Measurements from ENCODE around the gene ERBB2.
"Not testable (repeated sequence)": the region's sequence is repeated elsewhere in the genome, so short reads cannot be mapped to it uniquely, and the experiment has no call there.

Gene ERBB2

DNA sequence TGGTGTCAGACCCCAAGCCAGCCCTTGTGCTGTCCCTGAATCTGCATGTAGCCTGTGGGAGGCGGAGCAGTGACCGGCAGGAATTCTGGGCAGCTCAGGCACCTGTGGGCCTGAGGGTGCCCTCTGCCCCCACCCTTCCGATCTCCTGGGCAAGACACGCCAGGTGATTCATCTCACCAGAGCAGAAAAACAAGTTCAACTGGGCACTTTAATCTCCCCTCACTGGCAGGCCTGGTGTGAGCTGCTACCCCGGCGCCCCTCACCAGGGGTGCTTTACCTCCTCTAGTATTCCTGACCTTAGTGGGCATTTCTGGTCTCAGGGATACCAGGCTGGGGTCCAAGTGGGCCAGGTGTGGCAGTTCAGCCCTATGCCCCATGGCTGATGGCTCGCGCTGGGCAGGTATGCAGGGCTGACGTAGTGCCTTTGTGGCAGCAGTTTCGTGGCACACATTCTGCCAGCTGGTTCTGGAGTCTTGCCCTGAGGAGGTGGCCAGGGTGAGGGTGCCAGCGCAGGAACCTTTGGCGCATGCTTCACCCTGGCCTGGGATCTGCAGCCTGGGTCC lies 6.0 kb downstream of the ERBB2 start:
- FAIRE-seq, result no peak

GRCh38 chr17:39706383-39706782 lies 6.5 kb downstream of the ERBB2 start:
- FAIRE-seq, result no peak

DNA sequence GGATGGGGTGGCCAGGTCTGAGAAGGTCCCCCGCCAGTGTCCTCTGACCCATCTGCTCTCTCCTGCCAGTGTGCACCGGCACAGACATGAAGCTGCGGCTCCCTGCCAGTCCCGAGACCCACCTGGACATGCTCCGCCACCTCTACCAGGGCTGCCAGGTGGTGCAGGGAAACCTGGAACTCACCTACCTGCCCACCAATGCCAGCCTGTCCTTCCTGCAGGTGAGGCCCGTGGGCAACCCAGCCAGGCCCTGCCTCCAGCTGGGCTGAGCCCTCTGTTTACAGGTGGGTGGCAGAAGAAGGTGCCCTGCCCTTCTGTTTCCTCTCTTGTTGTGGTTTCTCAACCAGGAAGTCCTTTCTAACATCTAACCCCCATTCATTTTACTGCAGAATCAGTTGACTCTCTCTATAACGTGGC lies 7.1 kb downstream of the ERBB2 start:
- no peak for FAIRE-seq

GRCh38 chr17:39709319-39709997 lies 9.6 kb downstream of the ERBB2 start:
- no peak for FAIRE-seq

- no peak for FAIRE-seq
These were observed 10.4 kb downstream of the ERBB2 start for GRCh38 chr17:39709998-39710964.

GRCh38 chr17:39711071-39711470 lies 11.2 kb downstream of the ERBB2 start:
- FAIRE-seq, result not testable (repeated sequence)

DNA sequence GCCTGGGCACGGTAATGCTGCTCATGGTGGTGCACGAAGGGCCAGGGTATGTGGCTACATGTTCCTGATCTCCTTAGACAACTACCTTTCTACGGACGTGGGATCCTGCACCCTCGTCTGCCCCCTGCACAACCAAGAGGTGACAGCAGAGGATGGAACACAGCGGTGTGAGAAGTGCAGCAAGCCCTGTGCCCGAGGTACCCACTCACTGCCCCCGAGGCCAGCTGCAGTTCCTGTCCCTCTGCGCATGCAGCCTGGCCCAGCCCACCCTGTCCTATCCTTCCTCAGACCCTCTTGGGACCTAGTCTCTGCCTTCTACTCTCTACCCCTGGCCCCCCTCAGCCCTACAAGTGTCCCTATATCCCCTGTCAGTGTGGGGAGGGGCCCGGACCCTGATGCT lies 12.0 kb downstream of the ERBB2 start:
- no peak for FAIRE-seq

DNA sequence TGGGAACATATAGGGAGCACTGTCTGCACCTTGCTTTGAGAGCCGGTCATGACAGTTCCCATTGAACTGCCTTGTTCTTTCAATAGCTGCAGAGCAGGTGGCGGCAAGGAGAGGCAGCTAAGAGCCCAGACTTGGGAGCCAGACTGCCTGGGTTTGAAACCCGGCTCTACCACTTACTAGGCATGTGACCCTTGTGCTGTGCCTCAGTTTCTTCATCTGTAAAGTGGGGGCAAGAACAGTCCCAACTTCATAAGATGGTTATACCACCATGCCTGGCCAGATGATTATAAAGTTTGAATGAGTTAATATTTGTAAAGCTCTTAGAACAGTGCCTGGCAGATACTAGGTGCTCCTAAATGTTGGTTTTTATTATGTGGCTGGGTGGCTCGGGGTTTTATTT lies 14.4 kb downstream of the ERBB2 start:
- FAIRE-seq, result no peak

GRCh38 chr17:39715375-39716072 lies 15.7 kb downstream of the ERBB2 start:
- no peak for FAIRE-seq

DNA sequence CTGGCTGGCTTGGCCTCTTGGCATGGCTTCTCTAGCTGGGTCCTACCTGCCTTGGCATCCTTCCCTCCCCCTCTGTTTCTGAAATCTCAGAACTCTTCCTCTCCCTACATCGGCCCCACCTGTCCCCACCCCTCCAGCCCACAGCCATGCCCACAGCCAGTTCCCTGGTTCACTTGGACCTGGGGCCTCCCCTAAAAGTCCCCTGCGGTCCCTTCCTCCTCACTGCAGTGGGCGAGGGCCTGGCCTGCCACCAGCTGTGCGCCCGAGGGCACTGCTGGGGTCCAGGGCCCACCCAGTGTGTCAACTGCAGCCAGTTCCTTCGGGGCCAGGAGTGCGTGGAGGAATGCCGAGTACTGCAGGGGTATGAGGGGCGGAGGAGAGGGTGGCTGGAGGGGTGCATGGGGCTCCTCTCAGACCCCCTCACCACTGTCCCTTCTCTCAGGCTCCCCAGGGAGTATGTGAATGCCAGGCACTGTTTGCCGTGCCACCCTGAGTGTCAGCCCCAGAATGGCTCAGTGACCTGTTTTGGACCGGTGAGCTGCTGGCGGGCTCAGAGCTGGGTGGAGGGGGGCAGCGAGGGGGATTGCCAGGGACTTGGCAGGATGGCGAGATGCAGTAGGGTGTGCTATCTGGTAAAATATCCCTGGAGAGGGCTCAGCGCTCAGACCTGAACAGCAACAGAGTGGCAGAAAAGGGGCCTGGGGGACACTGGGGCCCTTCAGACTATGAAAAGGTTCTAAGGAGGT lies 16.4 kb downstream of the ERBB2 start:
- no peak for FAIRE-seq

- FAIRE-seq, result no peak
These were observed 17.1 kb downstream of the ERBB2 start for GRCh38 chr17:39716879-39717536.

DNA sequence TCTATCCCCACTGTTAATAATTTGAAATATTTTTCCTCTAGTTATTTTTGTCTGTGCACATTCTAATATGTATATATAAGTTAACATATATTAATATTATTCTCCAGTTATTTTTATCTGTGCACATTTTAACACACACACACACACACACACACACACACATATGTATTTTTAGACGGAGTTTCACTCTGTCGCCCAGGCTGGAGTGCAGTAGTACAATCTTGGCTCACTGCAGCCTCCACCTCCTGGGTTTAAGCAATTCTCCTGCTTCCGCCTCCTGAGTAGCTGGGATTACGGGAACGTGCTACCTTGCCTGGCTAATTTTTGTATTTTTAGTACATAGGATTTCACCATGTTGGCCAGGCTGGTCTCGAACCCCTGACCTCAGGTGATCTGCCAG lies 17.8 kb downstream of the ERBB2 start:
- no peak for FAIRE-seq

- FAIRE-seq, result no peak
These were observed 19.9 kb downstream of the ERBB2 start for GRCh38 chr17:39719563-39720355.

DNA sequence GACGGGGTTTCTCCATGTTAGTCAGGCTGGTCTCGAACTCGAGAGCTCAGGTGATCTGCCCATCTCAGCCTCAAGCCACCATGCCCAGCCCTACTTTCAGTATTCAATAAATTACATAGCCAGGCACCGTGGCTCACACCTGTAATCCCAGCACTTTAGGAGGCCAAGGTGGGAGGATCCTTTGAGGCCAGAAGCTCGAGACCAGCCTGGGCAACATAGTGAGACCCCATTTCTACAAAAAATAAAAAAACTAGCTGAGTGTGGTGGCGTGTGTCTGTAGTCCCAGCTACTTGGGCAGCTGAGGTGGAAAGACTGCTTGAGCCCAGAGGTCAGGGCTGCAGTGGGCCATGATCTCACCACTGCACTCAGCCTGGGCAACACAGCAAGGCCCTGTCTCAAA lies 22.2 kb downstream of the ERBB2 start:
- no peak for FAIRE-seq

DNA sequence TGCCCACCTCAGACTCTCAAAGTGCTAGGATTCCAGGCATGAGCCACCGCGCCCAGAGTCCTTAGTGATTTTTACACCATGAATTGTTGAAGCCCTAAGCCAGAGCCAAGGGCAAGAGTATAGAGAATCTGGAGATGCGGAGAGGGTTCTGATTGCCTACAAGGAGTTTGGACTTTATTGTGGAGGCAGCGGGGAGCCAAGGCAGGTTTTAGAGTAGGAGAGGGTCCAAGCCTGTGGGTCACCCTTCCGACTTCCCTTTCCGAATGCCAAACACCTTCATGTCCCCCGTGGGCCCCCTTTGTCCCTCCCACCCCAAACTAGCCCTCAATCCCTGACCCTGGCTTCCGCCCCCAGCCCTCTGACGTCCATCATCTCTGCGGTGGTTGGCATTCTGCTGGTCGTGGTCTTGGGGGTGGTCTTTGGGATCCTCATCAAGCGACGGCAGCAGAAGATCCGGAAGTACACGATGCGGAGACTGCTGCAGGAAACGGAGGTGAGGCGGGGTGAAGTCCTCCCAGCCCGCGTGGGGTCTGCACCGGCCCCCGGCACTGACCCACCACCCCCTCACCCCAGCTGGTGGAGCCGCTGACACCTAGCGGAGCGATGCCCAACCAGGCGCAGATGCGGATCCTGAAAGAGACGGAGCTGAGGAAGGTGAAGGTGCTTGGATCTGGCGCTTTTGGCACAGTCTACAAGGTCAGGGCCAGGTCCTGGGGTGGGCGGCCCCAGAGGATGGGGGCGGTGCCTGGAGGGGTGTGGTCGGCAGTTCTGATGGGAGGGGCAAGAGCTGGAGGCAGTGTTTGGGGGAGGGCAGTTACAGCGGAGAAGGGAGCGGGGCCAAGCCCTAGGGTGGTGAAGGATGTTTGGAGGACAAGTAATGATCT lies 23.3 kb downstream of the ERBB2 start:
- no peak for FAIRE-seq

GRCh38 chr17:39724731-39725130 lies 24.9 kb downstream of the ERBB2 start:
- no peak for FAIRE-seq

- FAIRE-seq, result not testable (repeated sequence)
These were observed 26.1 kb downstream of the ERBB2 start for GRCh38 chr17:39725923-39726322.

DNA sequence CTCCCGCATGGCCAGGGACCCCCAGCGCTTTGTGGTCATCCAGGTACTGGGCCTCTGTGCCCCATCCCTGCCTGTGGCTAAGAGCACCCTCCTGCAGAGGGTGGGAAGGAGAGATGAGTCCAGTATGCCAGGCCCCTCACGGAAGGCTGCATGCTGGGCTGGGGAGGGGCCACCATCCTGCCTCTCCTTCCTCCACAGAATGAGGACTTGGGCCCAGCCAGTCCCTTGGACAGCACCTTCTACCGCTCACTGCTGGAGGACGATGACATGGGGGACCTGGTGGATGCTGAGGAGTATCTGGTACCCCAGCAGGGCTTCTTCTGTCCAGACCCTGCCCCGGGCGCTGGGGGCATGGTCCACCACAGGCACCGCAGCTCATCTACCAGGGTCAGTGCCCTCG lies 26.8 kb downstream of the ERBB2 start:
- no peak for FAIRE-seq

GRCh38 chr17:39727556-39727955 lies 27.7 kb downstream of the ERBB2 start:
- no peak for FAIRE-seq

GRCh38 chr17:39729280-39729851 lies 29.5 kb downstream of the ERBB2 start:
- no peak for FAIRE-seq

Measured in G401.6 (cell line).